ENCODE data around the gene CAPN9.

The CAPN9 gene

GRCh38 chr1:230730977-230731376, 16.2 kb upstream of the CAPN9 start:
- TF ChIP-seq BACH2 (CRISPR knock-in tag; IDR thresholded peaks at IDR 0.05; ENCODE audit: borderline replicate concordance) = no peak
- no peak for TF ChIP-seq ZNF8 (CRISPR knock-in tag; IDR thresholded peaks at IDR 0.05)
- no peak for TF ChIP-seq PATZ1 (CRISPR knock-in tag; IDR thresholded peaks at IDR 0.05; ENCODE audit: borderline replicate concordance)
- TF ChIP-seq ZNF565 (CRISPR knock-in tag; conservative IDR thresholded peaks at IDR 0.05; ENCODE audit: low read depth) = no peak
- no peak for TF ChIP-seq PPARA (CRISPR knock-in tag; IDR thresholded peaks at IDR 0.05; ENCODE audit: borderline replicate concordance)
- TF ChIP-seq ZFP3 (CRISPR knock-in tag; IDR thresholded peaks at IDR 0.05) = no peak
- no peak for TF ChIP-seq CSRNP3 (CRISPR knock-in tag; IDR thresholded peaks at IDR 0.05)
- TF ChIP-seq CREB5 (CRISPR knock-in tag; IDR thresholded peaks at IDR 0.05; ENCODE audit: low read depth) = no peak
- no peak for TF ChIP-seq ZC3H10 (CRISPR knock-in tag; IDR thresholded peaks at IDR 0.05)

GRCh38 chr1:230735447-230735846, 11.7 kb upstream of the CAPN9 start:
- no peak for ATAC-seq
- TF ChIP-seq ISL1 (CRISPR knock-in tag; IDR thresholded peaks at IDR 0.05) = no peak
- TF ChIP-seq POU6F1 (CRISPR knock-in tag; IDR thresholded peaks at IDR 0.05; ENCODE audit: borderline replicate concordance, low read depth) = no peak
- TF ChIP-seq ZNF70 (CRISPR knock-in tag; IDR thresholded peaks at IDR 0.05) = no peak
- no peak for TF ChIP-seq ZNF565 (CRISPR knock-in tag; conservative IDR thresholded peaks at IDR 0.05; ENCODE audit: low read depth)
- TF ChIP-seq PPARA (CRISPR knock-in tag; IDR thresholded peaks at IDR 0.05; ENCODE audit: borderline replicate concordance) = no peak
- no peak for TF ChIP-seq ARNTL (CRISPR knock-in tag; IDR thresholded peaks at IDR 0.05; ENCODE audit: borderline replicate concordance, low read depth)

More at GRCh38 chr1:230730977-230731376, 16.2 kb upstream of the CAPN9 start:
- ATAC-seq = no peak

GRCh38 chr1:230737622-230738262, 9.4 kb upstream of the CAPN9 start:
- TF ChIP-seq ZNF8 (CRISPR knock-in tag; IDR thresholded peaks at IDR 0.05) (peak; percentile 92), PATZ1 (CRISPR knock-in tag; IDR thresholded peaks at IDR 0.05; ENCODE audit: borderline replicate concordance) (no peak), POU6F1 (CRISPR knock-in tag; IDR thresholded peaks at IDR 0.05; ENCODE audit: borderline replicate concordance, low read depth) (no peak)

GRCh38 chr1:230739564-230740290, 7.5 kb upstream of the CAPN9 start:
- ATAC-seq = no peak
- no peak for TF ChIP-seq SNAI2 (CRISPR knock-in tag; IDR thresholded peaks at IDR 0.05)
- TF ChIP-seq PPARA (CRISPR knock-in tag; IDR thresholded peaks at IDR 0.05; ENCODE audit: borderline replicate concordance) = no peak
- no peak for TF ChIP-seq GLIS3 (CRISPR knock-in tag; IDR thresholded peaks at IDR 0.05)
- no peak for TF ChIP-seq CREB5 (CRISPR knock-in tag; IDR thresholded peaks at IDR 0.05; ENCODE audit: low read depth)
- no peak for TF ChIP-seq ZNF8 (CRISPR knock-in tag; IDR thresholded peaks at IDR 0.05)
- TF ChIP-seq TCF4 (CRISPR knock-in tag; IDR thresholded peaks at IDR 0.05; ENCODE audit: borderline replicate concordance) = no peak
- TF ChIP-seq PATZ1 (CRISPR knock-in tag; IDR thresholded peaks at IDR 0.05; ENCODE audit: borderline replicate concordance) = no peak
- no peak for TF ChIP-seq POU6F1 (CRISPR knock-in tag; IDR thresholded peaks at IDR 0.05; ENCODE audit: borderline replicate concordance, low read depth)
- TF ChIP-seq ZFP30 (CRISPR knock-in tag; IDR thresholded peaks at IDR 0.05) = no peak

More at GRCh38 chr1:230737622-230738262, 9.4 kb upstream of the CAPN9 start:
- no peak for ATAC-seq
